ENCODE measurements around the gene BRCA1. TPM values are rescaled to one million over a fixed set of nuclear protein-coding genes. Genes with fewer than 3 reads are reported as not detected.
"Not testable (repeated sequence)": the region's sequence is repeated elsewhere in the genome, so short reads cannot be mapped to it uniquely, and the experiment has no call there.

Gene BRCA1
- total and polyA plus RNA-seq, 8 donors = 10.3 to 24.4 (median 18.4) TPM

GRCh38 chr17:43132117-43132516 is 7.0 kb upstream of the BRCA1 start:
- ATAC-seq = no peak

GRCh38 chr17:43129671-43130010 is 4.5 kb upstream of the BRCA1 start:
- ATAC-seq = no peak
- no peaks in the 10 kb centered on the region for H3K27me3 ChIP-seq
- peaks cover 3 to 42% of the 10 kb centered on the region in 2 donors for H3K4me1 ChIP-seq
- peak overlapping the region; percentile 42 to 68 for H3K27ac ChIP-seq
- intact Hi-C loops (cut with DNase I) = no loop called here
- peak overlapping the region in 1 of 2 donors; percentile 13 for H3K4me3 ChIP-seq
- no peak for DNase-seq
- no peaks in the 10 kb centered on the region for H3K9me3 ChIP-seq
- H3K36me3 ChIP-seq = peaks cover 0 to 30% of the 10 kb centered on the region in 2 donors
- no peak for TF ChIP-seq CTCF (IDR thresholded peaks at IDR 0.05)

More at GRCh38 chr17:43132117-43132516, 7.0 kb upstream of the BRCA1 start:
- H3K4me3 ChIP-seq = no peak overlapping the region
- intact Hi-C loops (cut with DNase I) = no loop called here
- peaks cover 3 to 30% of the 10 kb centered on the region in 2 donors for H3K4me1 ChIP-seq
- no peaks in the 10 kb centered on the region for H3K9me3 ChIP-seq
- H3K27me3 ChIP-seq = no peaks in the 10 kb centered on the region
- H3K27ac ChIP-seq = no peak overlapping the region
- no peak for DNase-seq
- TF ChIP-seq CTCF (IDR thresholded peaks at IDR 0.05) = no peak
- peaks cover 0 to 40% of the 10 kb centered on the region in 2 donors for H3K36me3 ChIP-seq

DNA sequence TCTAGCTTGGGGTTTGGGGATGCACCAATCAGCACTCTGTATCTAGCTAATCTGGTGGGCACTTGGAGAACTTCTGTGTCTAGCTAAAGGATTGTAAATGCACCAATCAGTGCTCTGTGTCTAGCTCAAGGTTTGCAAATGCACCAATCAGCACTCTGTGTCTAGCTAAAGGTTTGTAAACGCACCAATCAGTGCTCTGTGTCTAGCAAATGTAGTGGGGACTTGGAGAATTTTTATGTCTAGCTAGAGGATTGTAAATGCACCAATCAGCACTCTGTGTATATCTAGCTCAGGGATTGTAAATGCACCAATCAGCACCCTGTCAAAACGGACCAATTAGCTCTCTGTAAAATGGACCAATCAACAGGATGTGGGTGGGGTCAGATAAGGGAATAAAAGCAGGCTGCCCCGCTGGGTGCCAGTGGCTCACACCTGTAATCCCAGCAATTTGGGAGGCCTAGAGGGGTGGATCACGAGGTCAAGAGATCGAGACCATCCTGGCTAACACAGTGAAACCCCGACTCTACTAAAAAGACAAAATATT is 2.2 kb upstream of the BRCA1 start:
- H3K36me3 ChIP-seq; H3K4me3 ChIP-seq; H3K9me3 ChIP-seq; H3K27ac ChIP-seq; H3K27me3 ChIP-seq; DNase-seq; ATAC-seq; intact Hi-C loops (cut with DNase I): not testable (repeated sequence)
- peaks cover 3 to 40% of the 10 kb centered on the region in 2 donors for H3K4me1 ChIP-seq

DNA sequence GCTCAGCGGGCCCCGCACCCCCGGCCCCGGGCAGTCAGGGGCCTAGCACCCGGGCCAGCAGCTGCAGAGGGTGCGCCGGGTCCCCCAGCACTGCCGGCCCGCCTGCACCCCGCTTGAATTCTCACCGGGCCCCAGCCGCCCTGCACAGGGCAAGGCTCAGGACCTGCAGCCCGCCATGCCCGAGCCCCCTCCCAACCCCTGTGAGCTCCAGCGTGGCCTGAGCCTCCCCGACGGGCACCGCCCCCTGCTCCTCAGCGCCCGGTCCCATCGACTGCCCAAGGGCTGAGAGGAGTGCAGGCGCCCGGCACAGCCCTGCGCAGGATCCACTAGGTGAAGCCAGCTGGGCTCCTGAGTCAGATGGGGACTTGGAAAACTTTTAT is 1.7 kb upstream of the BRCA1 start:
- Histone ChIP-seq H3K4me1 (peaks cover 3 to 40% of the 10 kb centered on the region in 2 donors), H3K36me3 (peaks cover 0 to 8% of the 10 kb centered on the region in 2 donors), H3K27me3 (no peaks in the 10 kb centered on the region), H3K4me3 (peak overlapping the region in 1 of 2 donors; percentile 68), H3K27ac (no peak overlapping the region), H3K9me3 (no peaks in the 10 kb centered on the region)
- ATAC-seq = no peak
- intact Hi-C loops (cut with DNase I) = no loop called here
- TF ChIP-seq CTCF (IDR thresholded peaks at IDR 0.05) = no peak
- peak in 1 of 4 donors; percentile 78 for DNase-seq

GRCh38 chr17:43125967-43126910 is 1.1 kb upstream of the BRCA1 start:
- H3K4me1 ChIP-seq = peaks cover 3 to 40% of the 10 kb centered on the region in 2 donors
- intact Hi-C loops (cut with DNase I) = no loop called here
- H3K4me3 ChIP-seq = peak overlapping the region; percentile 43 to 68
- peak overlapping the region; percentile 55 to 85 for H3K27ac ChIP-seq
- H3K36me3 ChIP-seq = peaks cover 0 to 8% of the 10 kb centered on the region in 2 donors
- no peak for ATAC-seq
- TF ChIP-seq CTCF (IDR thresholded peaks at IDR 0.05) = no peak
- DNase-seq = no peak
- no peaks in the 10 kb centered on the region for H3K9me3 ChIP-seq
- no peaks in the 10 kb centered on the region for H3K27me3 ChIP-seq
